ENCODE results near the gene ESRP2.

ESRP2 gene

DNA sequence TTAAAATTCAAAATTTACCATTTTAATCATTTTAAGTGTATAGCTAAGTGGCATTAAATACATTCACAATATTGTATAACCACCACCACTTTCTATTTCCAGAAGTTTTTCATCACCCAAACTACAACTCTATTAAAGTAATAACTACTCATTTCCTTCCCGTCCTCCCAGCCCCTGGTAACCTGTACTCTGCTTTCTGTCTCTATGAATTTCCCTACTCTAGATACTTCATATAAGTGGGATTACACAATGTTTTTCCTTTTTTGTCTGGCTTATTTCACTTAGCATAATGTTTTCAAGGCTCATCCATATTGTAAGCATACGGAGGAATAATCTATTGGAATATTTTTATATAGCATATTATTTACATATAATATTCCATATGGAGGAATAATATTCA, 29.7 kb downstream of the ESRP2 start:
- H3K4me3 ChIP-seq (ENCODE audit: low read depth in 1 of 2, low read length in 1 of 2) = no peak overlapping the region
- no peak overlapping the region for H3K27ac ChIP-seq
- TF ChIP-seq, protein P1, sequence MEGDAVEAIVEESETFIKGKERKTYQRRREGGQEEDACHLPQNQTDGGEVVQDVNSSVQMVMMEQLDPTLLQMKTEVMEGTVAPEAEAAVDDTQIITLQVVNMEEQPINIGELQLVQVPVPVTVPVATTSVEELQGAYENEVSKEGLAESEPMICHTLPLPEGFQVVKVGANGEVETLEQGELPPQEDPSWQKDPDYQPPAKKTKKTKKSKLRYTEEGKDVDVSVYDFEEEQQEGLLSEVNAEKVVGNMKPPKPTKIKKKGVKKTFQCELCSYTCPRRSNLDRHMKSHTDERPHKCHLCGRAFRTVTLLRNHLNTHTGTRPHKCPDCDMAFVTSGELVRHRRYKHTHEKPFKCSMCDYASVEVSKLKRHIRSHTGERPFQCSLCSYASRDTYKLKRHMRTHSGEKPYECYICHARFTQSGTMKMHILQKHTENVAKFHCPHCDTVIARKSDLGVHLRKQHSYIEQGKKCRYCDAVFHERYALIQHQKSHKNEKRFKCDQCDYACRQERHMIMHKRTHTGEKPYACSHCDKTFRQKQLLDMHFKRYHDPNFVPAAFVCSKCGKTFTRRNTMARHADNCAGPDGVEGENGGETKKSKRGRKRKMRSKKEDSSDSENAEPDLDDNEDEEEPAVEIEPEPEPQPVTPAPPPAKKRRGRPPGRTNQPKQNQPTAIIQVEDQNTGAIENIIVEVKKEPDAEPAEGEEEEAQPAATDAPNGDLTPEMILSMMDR (IDR thresholded peaks at IDR 0.05) = no peak
- H3K27me3 ChIP-seq = no peaks in the 10 kb centered on the region
- peaks cover 28% of the 10 kb centered on the region for H3K36me3 ChIP-seq
- no peaks in the 10 kb centered on the region for H3K4me1 ChIP-seq (ENCODE audit: control insufficient read depth in 1 of 2, insufficient read depth in 1 of 2, low read depth in 1 of 2, low read length in 1 of 2)
- H3K9me3 ChIP-seq = no peaks in the 10 kb centered on the region

DNA sequence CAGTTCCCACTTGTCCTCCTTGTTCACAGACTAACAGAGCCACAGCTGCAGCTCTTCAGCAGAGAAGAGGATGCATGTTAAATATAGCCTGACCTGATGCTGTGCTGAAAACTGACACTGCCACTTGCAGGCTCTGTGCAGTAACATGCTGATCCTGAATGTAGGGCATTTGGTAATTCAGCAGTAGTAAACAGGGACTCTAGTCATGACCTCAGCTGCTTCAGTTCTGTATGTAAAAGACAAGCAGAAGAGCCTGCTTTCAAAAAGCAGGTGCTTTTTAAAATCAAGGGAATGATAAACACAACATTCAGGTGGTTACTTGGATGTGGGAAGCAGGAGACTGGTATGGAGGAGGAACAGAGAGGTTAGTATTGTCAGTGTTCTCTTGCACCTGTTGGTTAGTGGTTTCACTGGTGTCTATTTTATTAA, 33.8 kb downstream of the ESRP2 start:
- H3K9me3 ChIP-seq = no peaks in the 10 kb centered on the region
- H3K27me3 ChIP-seq = no peaks in the 10 kb centered on the region
- H3K27ac ChIP-seq = no peak overlapping the region
- H3K4me3 ChIP-seq (ENCODE audit: low read depth in 1 of 2, low read length in 1 of 2) = no peak overlapping the region
- TF ChIP-seq, protein P1 (IDR thresholded peaks at IDR 0.05) = no peak
- no peaks in the 10 kb centered on the region for H3K4me1 ChIP-seq (ENCODE audit: control insufficient read depth in 1 of 2, insufficient read depth in 1 of 2, low read depth in 1 of 2, low read length in 1 of 2)
- peaks cover 42% of the 10 kb centered on the region for H3K36me3 ChIP-seq

DNA sequence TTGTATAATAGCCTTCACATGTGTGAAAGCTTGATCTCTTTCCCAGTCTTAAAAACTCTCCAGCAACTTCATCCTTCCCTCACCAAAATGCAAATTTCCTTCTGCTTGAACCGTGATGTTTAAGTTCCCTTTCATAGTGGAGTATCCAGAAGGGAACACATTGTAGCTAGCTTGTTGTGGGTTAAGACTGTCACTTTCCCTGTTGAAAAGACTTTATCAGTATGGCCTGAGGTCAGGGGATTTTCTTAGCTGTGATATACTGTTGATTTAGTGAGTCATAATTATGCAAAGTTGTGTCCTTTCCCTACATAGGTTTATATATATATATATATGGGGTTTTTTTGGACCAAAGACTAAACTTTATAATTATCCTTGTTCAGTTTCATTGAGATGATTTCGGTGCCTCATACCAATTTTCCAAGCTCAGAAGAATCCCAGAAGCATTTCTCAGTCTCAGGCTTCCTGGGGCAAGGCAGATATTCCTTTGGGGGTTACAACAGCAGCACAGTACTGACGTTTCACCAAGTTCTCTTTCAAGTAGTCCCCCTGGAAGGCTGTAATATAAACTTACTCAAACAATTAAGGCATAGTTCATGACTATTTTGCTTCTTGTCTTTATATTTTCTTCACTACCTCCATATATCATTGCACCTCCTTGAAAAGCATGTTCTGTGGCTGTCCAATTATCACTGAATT, 35.7 kb downstream of the ESRP2 start:
- H3K4me1 ChIP-seq (ENCODE audit: control insufficient read depth in 1 of 2, insufficient read depth in 1 of 2, low read depth in 1 of 2, low read length in 1 of 2) = no peaks in the 10 kb centered on the region
- peaks cover 42% of the 10 kb centered on the region for H3K36me3 ChIP-seq
- no peaks in the 10 kb centered on the region for H3K27me3 ChIP-seq
- no peak overlapping the region for H3K27ac ChIP-seq
- no peak overlapping the region for H3K4me3 ChIP-seq (ENCODE audit: low read depth in 1 of 2, low read length in 1 of 2)
- no peaks in the 10 kb centered on the region for H3K9me3 ChIP-seq
- TF ChIP-seq, protein P1 (IDR thresholded peaks at IDR 0.05) = no peak

DNA sequence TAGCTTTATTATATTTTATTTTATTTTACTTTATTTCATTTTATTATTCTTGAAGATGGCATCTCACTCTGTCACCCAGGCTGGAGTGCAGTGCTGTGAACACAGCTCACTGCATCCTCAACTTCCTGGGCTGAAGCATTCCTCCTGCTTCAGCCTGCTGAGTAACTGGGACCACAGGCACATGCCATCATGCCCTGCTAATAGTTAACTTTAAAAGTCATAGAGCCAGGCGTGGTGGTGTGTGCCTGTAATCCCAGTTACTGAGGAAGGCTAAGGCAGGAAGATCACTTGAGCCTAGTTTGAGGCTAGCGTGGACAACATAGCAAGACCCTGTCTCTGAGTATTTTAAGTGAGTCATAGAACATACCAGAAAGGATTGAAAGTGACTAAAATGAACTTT, 38.7 kb downstream of the ESRP2 start:
- no peaks in the 10 kb centered on the region for H3K27me3 ChIP-seq
- H3K9me3 ChIP-seq = no peaks in the 10 kb centered on the region
- H3K4me3 ChIP-seq (ENCODE audit: low read depth in 1 of 2, low read length in 1 of 2) = no peak overlapping the region
- peaks cover 49% of the 10 kb centered on the region for H3K36me3 ChIP-seq
- H3K4me1 ChIP-seq (ENCODE audit: control insufficient read depth in 1 of 2, insufficient read depth in 1 of 2, low read depth in 1 of 2, low read length in 1 of 2) = no peaks in the 10 kb centered on the region
- TF ChIP-seq, protein P1 (IDR thresholded peaks at IDR 0.05) = no peak
- H3K27ac ChIP-seq = no peak overlapping the region

DNA sequence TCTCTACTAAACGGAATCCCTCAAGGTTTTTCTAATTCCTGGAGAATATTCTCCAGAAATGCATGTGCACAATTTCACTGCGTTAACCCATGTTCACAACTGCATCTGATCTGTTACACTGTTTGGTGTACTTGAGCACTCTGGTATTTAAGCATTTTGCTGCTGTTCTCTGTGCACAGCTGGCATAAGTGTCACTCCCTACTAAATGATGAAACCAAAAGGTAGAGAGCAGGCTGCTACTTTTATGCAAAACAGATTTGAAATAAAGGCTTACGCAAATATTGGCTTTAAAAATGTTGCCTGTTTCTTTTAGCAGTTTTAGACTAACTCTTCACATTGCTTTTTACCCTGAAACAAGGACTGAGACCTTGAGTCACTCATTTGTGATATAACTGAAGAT, 41.7 kb downstream of the ESRP2 start:
- Histone ChIP-seq H3K27ac (no peak overlapping the region), H3K36me3 (peaks cover 46% of the 10 kb centered on the region), H3K4me3 (ENCODE audit: low read depth in 1 of 2, low read length in 1 of 2) (no peak overlapping the region), H3K27me3 (no peaks in the 10 kb centered on the region), H3K9me3 (no peaks in the 10 kb centered on the region), H3K4me1 (ENCODE audit: control insufficient read depth in 1 of 2, insufficient read depth in 1 of 2, low read depth in 1 of 2, low read length in 1 of 2) (no peaks in the 10 kb centered on the region)
- TF ChIP-seq, protein P1 (IDR thresholded peaks at IDR 0.05) = no peak

Data from neutrophil (primary cell).